Mesenchymal stem cell (in vitro differentiated cells and primary cell): ENCODE measurements around the gene PTX4. TPM values are rescaled to one million over a fixed set of nuclear protein-coding genes. Genes with fewer than 3 reads are reported as not detected.

Source experiments
- DNase-seq: peaks from one replicate; pipeline ENCODE4 v3.0.0-alpha.2; 2013
- H2AFZ ChIP-seq: one replicate; pipeline ENCODE4 v1.6.1; 2013; ENCODE audit warnings: low read depth, mild to moderate bottlenecking, control low read depth, inconsistent platforms, low read length, moderate library complexity
- H2AK5ac ChIP-seq: 2 replicates; pipeline ENCODE4 v1.6.1; 2013; ENCODE audit warnings: low read length, moderate library complexity, mild to moderate bottlenecking, inconsistent platforms; ENCODE audit not compliant: severe bottlenecking
- H2BK120ac ChIP-seq: one replicate; pipeline ENCODE4 v1.6.1; 2013; ENCODE audit warnings: low read depth, mild to moderate bottlenecking, inconsistent platforms, low read length, moderate library complexity
- H2BK12ac ChIP-seq, 2 experiments: one replicate each; pipeline ENCODE4 v1.6.1; 2013; ENCODE audit warnings: inconsistent platforms in 2 of 2, low read length in 2 of 2, mild to moderate bottlenecking in 2 of 2, moderate library complexity in 2 of 2, control low read depth in 1 of 2
- H2BK15ac ChIP-seq: one replicate; pipeline ENCODE4 v1.6.1; 2013; ENCODE audit warnings: mild to moderate bottlenecking, low read depth, inconsistent platforms; ENCODE audit not compliant: poor library complexity, severe bottlenecking
- H2BK5ac ChIP-seq: 2 replicates; pipeline ENCODE4 v1.6.1; 2013; ENCODE audit warnings: low read depth, mild to moderate bottlenecking, low read length, control low read depth, inconsistent platforms; ENCODE audit not compliant: poor library complexity, severe bottlenecking
- H3K14ac ChIP-seq, 2 experiments: one replicate each; pipeline ENCODE4 v1.6.1; 2013; ENCODE audit warnings: inconsistent platforms in 2 of 2, low read length in 2 of 2, control low read depth in 1 of 2, mild to moderate bottlenecking in 1 of 2, moderate library complexity in 1 of 2
- H3K18ac ChIP-seq, 2 experiments: one replicate each; pipeline ENCODE4 v1.6.1; 2013; ENCODE audit warnings: inconsistent platforms in 2 of 2, low read length in 2 of 2, control low read depth in 1 of 2, low read depth in 1 of 2, mild to moderate bottlenecking in 1 of 2
- H3K23ac ChIP-seq, 2 experiments: one replicate each; pipeline ENCODE4 v1.6.1; 2013; ENCODE audit warnings: inconsistent platforms in 2 of 2, low read length in 2 of 2, mild to moderate bottlenecking in 2 of 2, moderate library complexity in 2 of 2, control low read depth in 1 of 2
- H3K27ac ChIP-seq: 2 replicates; pipeline ENCODE4 v1.5.1; 2013; ENCODE audit warnings: mild to moderate bottlenecking, moderate library complexity, low read length, control low read depth, inconsistent platforms; ENCODE audit not compliant: poor library complexity, severe bottlenecking
- H3K27me3 ChIP-seq, 2 experiments: 2 replicates each; pipeline versions ENCODE4 v1.6.1 to v1.7.0; 2013; ENCODE audit warnings: low read length in 2 of 2, mild to moderate bottlenecking in 2 of 2, moderate library complexity in 2 of 2, control low read depth in 1 of 2, inconsistent platforms in 1 of 2; ENCODE audit not compliant: control insufficient read depth in 1 of 2, insufficient read depth in 1 of 2
- H3K36me3 ChIP-seq, 2 experiments: 2 replicates each; pipeline versions ENCODE4 v1.6.1 to v1.7.0; 2013; ENCODE audit warnings: low read length in 2 of 2, control low read depth in 1 of 2, inconsistent platforms in 1 of 2, low read depth in 1 of 2, mild to moderate bottlenecking in 1 of 2; ENCODE audit not compliant: insufficient read depth in 2 of 2, control insufficient read depth in 1 of 2
- H3K4ac ChIP-seq, 2 experiments: one replicate each; pipeline ENCODE4 v1.6.1; 2013; ENCODE audit warnings: inconsistent platforms in 2 of 2, low read length in 2 of 2, mild to moderate bottlenecking in 2 of 2, moderate library complexity in 2 of 2, control low read depth in 1 of 2, low read depth in 1 of 2
- H3K4me1 ChIP-seq: 2 replicates; pipeline ENCODE4 v1.6.1; 2013; ENCODE audit warnings: low read depth, low read length, control low read depth; ENCODE audit not compliant: control insufficient read depth, insufficient read depth
- H3K4me2 ChIP-seq: 2 replicates; pipeline ENCODE4 v1.6.1; 2013; ENCODE audit warnings: low read length, mild to moderate bottlenecking, inconsistent platforms; ENCODE audit not compliant: poor library complexity, severe bottlenecking
- H3K4me3 ChIP-seq, 2 experiments: 2 replicates each; pipeline versions ENCODE4 v1.5.1 to v1.7.0; 2013; ENCODE audit warnings: low read length in 2 of 2, mild to moderate bottlenecking in 2 of 2, control low read depth in 1 of 2, low read depth in 1 of 2; ENCODE audit not compliant: insufficient read depth in 1 of 2
- H3K79me1 ChIP-seq: replicated peaks from 2 replicates; pipeline ENCODE4 v1.6.1; 2013; ENCODE audit warnings: mild to moderate bottlenecking, control low read depth, low read length, inconsistent platforms; ENCODE audit not compliant: poor library complexity, severe bottlenecking
- H3K9ac ChIP-seq: 2 replicates; pipeline ENCODE4 v1.7.0; 2013; ENCODE audit warnings: mild to moderate bottlenecking, low read length, moderate library complexity
- H3K9me3 ChIP-seq: 2 replicates; pipeline ENCODE4 v1.7.0; 2013; ENCODE audit warnings: mild to moderate bottlenecking, low read length; ENCODE audit not compliant: control insufficient read depth
- H4K8ac ChIP-seq: one replicate; pipeline ENCODE4 v1.6.1; 2013; ENCODE audit warnings: inconsistent platforms, mild to moderate bottlenecking, low read length, moderate library complexity
- H4K91ac ChIP-seq: one replicate; pipeline ENCODE4 v1.6.1; 2013; ENCODE audit warnings: mild to moderate bottlenecking, low read length, inconsistent platforms
- WGBS: methylation state at CpG from one replicate; pipeline ENCODE4 v1.1.7; 2013; ENCODE audit warnings: mixed read lengths; 5-methylcytosine and 5-hydroxymethylcytosine counted together
- polyA plus RNA-seq, 2 experiments: library from polyadenylated mRNA; stranded (reverse); fragments of 200-250 nt; gene quantifications; one replicate each; pipeline ENCODE4 v1.2.3, GENCODE V29; 2013

PTX4 gene, protein sequence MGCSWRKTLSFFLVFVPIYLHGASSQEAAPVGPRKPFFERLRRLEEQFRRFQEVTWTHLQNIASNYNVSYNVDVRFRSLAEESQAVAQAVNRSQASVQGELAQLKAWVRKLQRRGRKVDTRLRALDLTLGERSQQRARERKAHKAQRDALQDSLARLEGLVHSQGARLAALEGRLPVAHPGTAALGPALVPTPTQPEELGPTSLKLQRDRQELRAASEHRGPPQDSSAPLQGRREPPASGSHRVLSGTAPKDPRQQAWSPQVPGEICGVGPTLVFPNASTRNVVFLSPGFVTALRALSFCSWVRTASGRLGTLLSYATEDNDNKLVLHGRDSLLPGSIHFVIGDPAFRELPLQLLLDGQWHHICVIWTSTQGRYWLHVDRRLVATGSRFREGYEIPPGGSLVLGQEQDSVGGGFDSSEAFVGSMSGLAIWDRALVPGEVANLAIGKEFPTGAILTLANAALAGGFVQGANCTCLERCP
- polyA plus RNA-seq (2013, experiment 1 of 2), result not detected
- polyA plus RNA-seq (2013, experiment 2 of 2), result not detected

DNA sequence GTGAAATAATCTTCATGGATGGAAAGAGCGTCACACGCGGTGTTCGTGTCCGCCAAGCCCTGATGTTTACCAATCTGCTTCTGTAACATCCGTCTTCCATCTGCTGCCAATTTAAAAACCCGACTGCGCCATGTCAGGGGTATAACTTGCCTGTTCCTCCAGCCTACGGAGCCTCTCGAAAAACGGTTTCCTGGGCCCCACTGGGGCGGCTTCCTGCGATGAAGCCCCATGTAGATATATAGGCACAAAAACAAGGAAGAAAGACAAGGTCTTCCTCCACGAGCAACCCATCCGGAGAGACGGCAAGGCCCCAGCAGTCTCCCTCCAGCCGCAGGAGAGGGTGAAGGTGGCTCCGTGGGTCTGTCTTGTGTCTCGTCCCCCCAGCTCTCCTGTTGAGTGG, at the start of gene PTX4:
TSS of gene PTX4 (minus strand) at position 326 of the 400 bp plus-strand sequence. CDS start at position 291, 35 bp downstream.
- Histone ChIP-seq H3K79me1 (peaks cover 2% of the 10 kb centered on the region), H3K14ac (no peak within 1 kb of the TSS), H2AK5ac (no peak within 1 kb of the TSS), H4K8ac (no peak within 1 kb of the TSS), H3K4me3 (no peak within 1 kb of the TSS), H3K27ac (no peak within 1 kb of the TSS), H3K9ac (no peak within 1 kb of the TSS), H3K36me3 (no peaks in the 10 kb centered on the region), H2BK12ac (no peak within 1 kb of the TSS), H3K4me2 (no peak within 1 kb of the TSS), H3K4me1 (peaks cover 6% of the 10 kb centered on the region), H2BK5ac (no peak within 1 kb of the TSS), H3K27me3 (peaks cover 3 to 5% of the 10 kb centered on the region in 2 experiments), H2BK15ac (no peak within 1 kb of the TSS), H3K9me3 (no peaks in the 10 kb centered on the region), H3K4ac (no peak within 1 kb of the TSS), H3K18ac (no peak within 1 kb of the TSS), H3K23ac (no peak within 1 kb of the TSS), H2BK120ac (no peak within 1 kb of the TSS), H4K91ac (no peak within 1 kb of the TSS), H2AFZ (no peak within 1 kb of the TSS)
- WGBS, result 88% methylated on average over 19 of the region's 19 CpGs
- no peak for DNase-seq

DNA sequence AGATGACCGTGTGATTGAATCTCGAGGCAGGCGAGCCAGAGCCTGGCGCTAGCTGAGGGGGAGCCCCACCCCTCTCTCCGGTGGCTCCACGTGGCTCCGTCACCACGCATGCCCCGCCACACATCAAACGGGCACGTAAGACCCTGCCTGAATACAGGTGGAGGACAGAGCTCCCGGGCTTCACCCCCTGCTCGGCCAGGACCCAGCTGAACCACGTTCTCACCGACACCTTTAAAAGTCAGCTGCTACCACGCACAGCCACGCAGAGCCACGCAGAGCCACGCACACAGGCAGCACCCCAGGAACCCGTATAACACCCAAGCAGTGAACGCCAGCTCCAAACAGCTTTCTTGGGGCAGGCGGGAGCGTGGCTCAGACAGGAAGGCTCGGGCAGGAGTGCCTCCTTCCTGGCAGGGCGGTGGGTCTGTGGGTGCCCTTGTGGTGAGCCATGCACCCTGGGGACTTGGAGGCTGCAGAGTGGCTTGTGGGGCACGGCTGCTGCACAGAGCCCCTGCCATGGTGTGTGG, 49.1 kb upstream of the PTX4 start:
- Histone ChIP-seq H3K4me3 (no peak overlapping the region), H3K79me1 (peaks cover 56% of the 10 kb centered on the region), H3K23ac (no peak overlapping the region), H3K36me3 (peaks cover 42 to 82% of the 10 kb centered on the region in 2 experiments), H2AK5ac (no peak overlapping the region), H4K91ac (no peak overlapping the region), H2BK120ac (no peak overlapping the region), H3K27me3 (no peaks in the 10 kb centered on the region), H3K4ac (no peak overlapping the region), H3K27ac (no peak overlapping the region), H2BK5ac (no peak overlapping the region), H3K18ac (no peak overlapping the region), H3K4me1 (peaks cover 36% of the 10 kb centered on the region), H4K8ac (no peak overlapping the region), H3K4me2 (no peak overlapping the region), H3K14ac (no peak overlapping the region), H2BK12ac (no peak overlapping the region), H2BK15ac (no peak overlapping the region), H3K9ac (no peak overlapping the region), H2AFZ (no peak overlapping the region), H3K9me3 (no peaks in the 10 kb centered on the region)
- WGBS, result 96% methylated on average over 25 of the region's 26 CpGs
- no peak for DNase-seq

DNA sequence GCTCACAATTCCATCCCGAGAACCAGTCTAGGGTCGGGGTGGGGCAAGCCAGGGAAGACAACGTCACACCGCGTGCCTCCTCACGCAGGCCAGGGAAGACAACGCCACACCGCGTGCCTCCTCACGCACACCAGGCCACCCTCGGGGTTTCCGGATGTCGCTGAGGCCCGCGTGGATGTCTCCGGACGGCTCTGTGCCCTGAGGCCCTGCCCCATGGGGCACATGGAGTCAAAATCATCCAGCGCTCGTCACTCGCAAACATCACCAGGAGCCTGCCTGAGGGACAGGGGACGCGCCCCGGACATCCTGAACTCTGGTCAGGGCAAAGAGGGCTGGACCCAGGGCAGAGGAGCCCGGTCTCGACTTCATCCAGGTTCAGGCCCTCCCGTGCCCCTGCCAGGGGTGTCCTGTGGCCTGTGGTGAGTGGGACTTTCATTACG, 48.4 kb upstream of the PTX4 start:
- DNase-seq, result no peak
- Histone ChIP-seq H3K36me3 (peaks cover 35 to 75% of the 10 kb centered on the region in 2 experiments), H3K9me3 (no peaks in the 10 kb centered on the region), H2BK12ac (no peak overlapping the region), H3K4me1 (peaks cover 32% of the 10 kb centered on the region), H2AK5ac (no peak overlapping the region), H2AFZ (no peak overlapping the region), H3K27ac (no peak overlapping the region), H3K18ac (no peak overlapping the region), H4K91ac (no peak overlapping the region), H3K23ac (no peak overlapping the region), H3K79me1 (peaks cover 53% of the 10 kb centered on the region), H3K14ac (no peak overlapping the region), H2BK120ac (no peak overlapping the region), H3K4ac (no peak overlapping the region), H2BK15ac (no peak overlapping the region), H4K8ac (no peak overlapping the region), H3K27me3 (no peaks in the 10 kb centered on the region), H3K4me3 (no peak overlapping the region), H2BK5ac (no peak overlapping the region), H3K4me2 (no peak overlapping the region), H3K9ac (no peak overlapping the region)
- WGBS, result 98% methylated on average over 27 of the region's 27 CpGs

DNA sequence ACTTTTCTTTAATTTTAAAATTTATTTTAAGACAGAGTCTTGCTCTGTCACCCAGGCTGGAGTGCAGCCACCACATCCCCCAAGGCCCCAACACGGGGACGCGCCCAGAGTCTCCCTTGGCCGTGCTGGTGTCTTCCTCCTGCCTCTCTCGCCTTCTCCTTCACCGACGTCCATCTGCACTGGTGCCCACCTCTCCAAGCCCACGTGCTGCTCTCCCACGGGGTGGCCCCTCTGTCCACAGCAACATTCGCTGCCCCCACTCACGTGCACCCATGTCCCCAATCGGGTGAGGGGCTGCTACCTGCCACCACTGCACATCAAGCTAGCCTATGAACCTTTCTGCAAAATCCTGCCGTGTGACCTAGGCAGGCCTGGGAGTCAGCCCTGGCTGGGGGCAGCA, 47.9 kb upstream of the PTX4 start:
- Histone ChIP-seq H3K27me3 (no peaks in the 10 kb centered on the region), H4K91ac (peak overlapping the region; percentile 4), H3K23ac (no peak overlapping the region), H3K27ac (no peak overlapping the region), H2BK5ac (no peak overlapping the region), H2BK12ac (no peak overlapping the region), H3K4ac (no peak overlapping the region), H3K4me3 (no peak overlapping the region), H3K4me1 (peaks cover 29% of the 10 kb centered on the region), H2BK120ac (no peak overlapping the region), H3K9me3 (no peaks in the 10 kb centered on the region), H3K4me2 (no peak overlapping the region), H3K79me1 (peaks cover 51% of the 10 kb centered on the region), H4K8ac (no peak overlapping the region), H3K18ac (no peak overlapping the region), H2AFZ (no peak overlapping the region), H3K14ac (no peak overlapping the region), H3K9ac (no peak overlapping the region), H3K36me3 (peaks cover 33 to 70% of the 10 kb centered on the region in 2 experiments), H2BK15ac (no peak overlapping the region), H2AK5ac (no peak overlapping the region)
- DNase-seq, result no peak
- WGBS, result 94% methylated on average over 13 of the region's 13 CpGs
